Measurements from ENCODE around the gene OLA1. TPM values are rescaled to one million over a fixed set of nuclear protein-coding genes. Genes with fewer than 3 reads are reported as not detected.
A peak's percentile ranks its signal among the peaks of the same experiment; 100 is the strongest.

Gene OLA1
- total and polyA plus RNA-seq, 2 of the 13 experiments (the other 11 are each of a cell fraction or from before 2014, with no cell fraction given): 153 to 241 TPM

GRCh38 chr2:174218773-174219172 lies 29.6 kb downstream of the OLA1 start:
- Histone ChIP-seq H4K20me1 (ENCODE audit: insufficient read depth, low read length) (0 out of 2 replicates have a peak, but pooled peaks cover 6% of the 10 kb centered on the region), H3K79me2 (ENCODE audit: insufficient read depth, low read length) (peaks cover 59% of the 10 kb centered on the region), H3K36me3 (replicated peaks in 1 of 2; ENCODE audit: control insufficient read depth in 1 of 2, insufficient read depth in 2 of 2, low read length in 2 of 2) (peaks cover 10 to 35% of the 10 kb centered on the region in 2 experiments), H3K4me2 (ENCODE audit: low read depth, low read length) (no peak overlapping the region), H3K4me1 (ENCODE audit: insufficient read depth, low read length) (no peaks in the 10 kb centered on the region; the same call in 1 of the 2 replicates), H3K4me3 (replicated peaks in 1 of 3; ENCODE audit: insufficient read depth in 1 of 3, low read depth in 2 of 3, low read length in 3 of 3) (no peak overlapping the region), H3K27ac (ENCODE audit: extremely low read length, insufficient read depth, low read length) (no peak overlapping the region), H2AFZ (ENCODE audit: low read length) (no peak overlapping the region), H3K9ac (ENCODE audit: insufficient read depth, low read depth, low read length) (no peak overlapping the region), H3K27me3 (ENCODE audit: control insufficient read depth in 1 of 2, insufficient read depth in 2 of 2, low read length in 2 of 2) (no peaks in the 10 kb centered on the region), H3K9me3 (ENCODE audit: low read length) (no peaks in the 10 kb centered on the region)
- POLR2A ChIA-PET: interaction anchor here (1.1 kb wide), 1 partner anchor 30 kb away, joined by 4 read pairs; the partner anchor contains the start of gene OLA1
- CTCF ChIA-PET (ENCODE audit: low intra/inter-chr PET ratio, low total read pairs): no interaction called here
- DNase-seq (ENCODE audit: low spot score) (no peak), ATAC-seq (peak; percentile 41; the same call in 2 of the 3 replicates), FAIRE-seq (no peak)
- intact Hi-C loops (cut with micrococcal nuclease; ENCODE audit: unreplicated experiment): no loop called here
- in situ Hi-C loops (cut with HindIII; ENCODE audit: extremely low pct_ligation_motif_present, low pct_unique_long_range_greater_than_20kb): no loop called here
- TF ChIP-seq FOSL1 (CRISPR knock-in tag; IDR thresholded peaks at IDR 0.05; ENCODE audit: borderline replicate concordance) (no peak), ZNF747 (CRISPR knock-in tag; IDR thresholded peaks at IDR 0.05; ENCODE audit: borderline replicate concordance) (no peak), SIX1 (CRISPR knock-in tag; IDR thresholded peaks at IDR 0.05; ENCODE audit: borderline replicate concordance) (no peak), ZNF614 (CRISPR knock-in tag; IDR thresholded peaks at IDR 0.05; ENCODE audit: borderline replicate concordance) (no peak), ZEB1 (IDR thresholded peaks at IDR 0.05; ENCODE audit: insufficient replicate concordance, low read depth) (no peak), CEBPG (CRISPR knock-in tag; IDR thresholded peaks at IDR 0.05) (0 out of 2 replicates have a peak, but pooled peaks have one; percentile 9), ZNF770 (CRISPR knock-in tag; IDR thresholded peaks at IDR 0.05) (peak; percentile 66; the same call in 1 of the 2 replicates), ZNF337 (CRISPR knock-in tag; IDR thresholded peaks at IDR 0.05; ENCODE audit: borderline replicate concordance, low read depth) (no peak), ZNF629 (CRISPR knock-in tag; conservative IDR thresholded peaks at IDR 0.05) (no peak)
- BruUV-seq (replicated peaks): no TSS peak
- WGBS (ENCODE audit: low lambda C conversion rate): 85% methylated on average over 7 of the region's 7 CpGs

All from HepG2 (cell line).